Measurements from ENCODE around the gene PLXNA2.

DNA sequence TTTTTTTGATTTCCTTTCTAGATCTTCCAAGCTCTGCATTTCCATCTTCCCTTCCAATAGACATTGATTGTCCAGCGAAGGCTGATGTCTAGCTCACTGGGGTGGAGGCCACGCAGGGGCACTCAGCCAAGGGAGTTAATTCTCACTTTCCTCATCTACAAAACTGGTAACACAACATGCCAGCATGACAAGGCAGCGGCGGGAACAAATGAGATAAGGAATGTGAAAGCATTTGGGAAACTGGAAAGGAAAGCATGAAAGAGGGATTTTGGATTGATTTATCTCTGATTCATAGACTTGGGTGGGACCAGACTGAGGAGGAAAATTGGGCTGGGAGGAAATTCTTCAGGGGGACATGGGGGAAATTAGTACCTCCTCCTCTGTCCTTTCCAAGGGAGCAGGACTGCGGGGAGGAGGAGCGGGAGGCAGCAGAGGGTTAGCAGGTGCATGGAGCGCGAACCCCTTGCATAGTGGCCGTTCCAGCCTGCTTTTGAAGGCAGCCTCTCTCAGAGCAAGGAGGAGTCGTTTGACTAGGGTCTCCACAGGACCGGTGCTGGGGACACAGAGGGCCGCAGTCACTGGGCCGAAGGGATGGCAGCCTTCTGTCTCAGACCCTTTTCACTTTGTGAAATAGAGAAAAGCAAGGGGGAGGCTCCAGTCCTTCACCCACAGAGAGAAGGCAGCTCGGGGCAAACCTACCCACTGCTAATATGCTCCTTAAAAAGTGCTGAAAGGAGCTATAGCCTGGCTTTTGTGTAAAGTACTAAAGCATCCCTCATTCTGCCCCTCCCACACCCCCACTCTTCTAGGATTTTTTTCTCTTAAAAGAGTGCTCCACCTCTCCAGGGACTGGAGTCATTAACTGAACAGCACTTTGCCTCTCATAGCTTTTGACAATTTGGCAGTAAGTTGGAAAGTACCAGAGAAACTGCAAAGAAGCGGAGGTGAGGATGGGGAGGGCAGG, 89.2 kb downstream of the PLXNA2 start:
- TF ChIP-seq, protein P1, sequence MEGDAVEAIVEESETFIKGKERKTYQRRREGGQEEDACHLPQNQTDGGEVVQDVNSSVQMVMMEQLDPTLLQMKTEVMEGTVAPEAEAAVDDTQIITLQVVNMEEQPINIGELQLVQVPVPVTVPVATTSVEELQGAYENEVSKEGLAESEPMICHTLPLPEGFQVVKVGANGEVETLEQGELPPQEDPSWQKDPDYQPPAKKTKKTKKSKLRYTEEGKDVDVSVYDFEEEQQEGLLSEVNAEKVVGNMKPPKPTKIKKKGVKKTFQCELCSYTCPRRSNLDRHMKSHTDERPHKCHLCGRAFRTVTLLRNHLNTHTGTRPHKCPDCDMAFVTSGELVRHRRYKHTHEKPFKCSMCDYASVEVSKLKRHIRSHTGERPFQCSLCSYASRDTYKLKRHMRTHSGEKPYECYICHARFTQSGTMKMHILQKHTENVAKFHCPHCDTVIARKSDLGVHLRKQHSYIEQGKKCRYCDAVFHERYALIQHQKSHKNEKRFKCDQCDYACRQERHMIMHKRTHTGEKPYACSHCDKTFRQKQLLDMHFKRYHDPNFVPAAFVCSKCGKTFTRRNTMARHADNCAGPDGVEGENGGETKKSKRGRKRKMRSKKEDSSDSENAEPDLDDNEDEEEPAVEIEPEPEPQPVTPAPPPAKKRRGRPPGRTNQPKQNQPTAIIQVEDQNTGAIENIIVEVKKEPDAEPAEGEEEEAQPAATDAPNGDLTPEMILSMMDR (CRISPR knock-in tag; IDR thresholded peaks at IDR 0.05) = no peak
- TF ChIP-seq NFE2L1 (CRISPR knock-in tag; IDR thresholded peaks at IDR 0.05; ENCODE audit: borderline replicate concordance) (no peak), RAD21 (CRISPR knock-in tag; IDR thresholded peaks at IDR 0.05) (no peak), PHB2 (IDR thresholded peaks at IDR 0.05; ENCODE audit: partially characterized antibody) (no peak), HOXD1 (CRISPR knock-in tag; IDR thresholded peaks at IDR 0.05) (no peak), SP5 (CRISPR knock-in tag; IDR thresholded peaks at IDR 0.05; ENCODE audit: borderline replicate concordance, low read depth) (no peak), ZFP1 (CRISPR knock-in tag; IDR thresholded peaks at IDR 0.05) (no peak), JUNB (CRISPR knock-in tag; IDR thresholded peaks at IDR 0.05; ENCODE audit: borderline replicate concordance) (no peak)

All from HepG2 (cell line).